Hepatocyte (in vitro differentiated cells): ENCODE results near the gene SRPK2. TPM values are rescaled to one million over a fixed set of nuclear protein-coding genes. Genes with fewer than 3 reads are reported as not detected.

Experiments
- DNase-seq: peaks from one replicate; pipeline ENCODE4 v3.0.0-alpha.2; 2016; ENCODE audit warnings: low spot score
- H2AFZ ChIP-seq: fragments of 200-600 bp; sonication (generic); 2 replicates; pipeline ENCODE4 v1.6.0; 2016; ENCODE audit warnings: antibody characterized with exemption, mild to moderate bottlenecking
- H3K27ac ChIP-seq: fragments of 200-600 bp; sonication (generic); 2 replicates; pipeline ENCODE4 v1.5.1; 2016; ENCODE audit warnings: mild to moderate bottlenecking
- H3K27me3 ChIP-seq: fragments of 200-600 bp; sonication (generic); 2 replicates; pipeline ENCODE4 v1.6.1; 2016
- H3K36me3 ChIP-seq: fragments of 200-600 bp; sonication (generic); replicated peaks from 2 replicates; pipeline ENCODE4 v1.5.1; 2016; ENCODE audit warnings: low read depth; ENCODE audit not compliant: insufficient read depth
- H3K4me1 ChIP-seq: fragments of 200-600 bp; sonication (generic); 2 replicates; pipeline ENCODE4 v1.5.1; 2016; ENCODE audit warnings: mild to moderate bottlenecking, moderate library complexity; ENCODE audit not compliant: insufficient read depth
- H3K4me2 ChIP-seq: fragments of 200-600 bp; sonication (generic); 2 replicates; pipeline ENCODE4 v1.6.0; 2016
- H3K4me3 ChIP-seq: fragments of 200-600 bp; sonication (generic); 2 replicates; pipeline ENCODE4 v1.5.1; 2016; ENCODE audit warnings: mild to moderate bottlenecking
- H3K79me2 ChIP-seq: fragments of 200-600 bp; sonication (generic); 2 replicates; pipeline ENCODE4 v1.6.0; 2017; ENCODE audit warnings: mild to moderate bottlenecking
- H3K9me2 ChIP-seq: fragments of 200-600 bp; sonication (generic); replicated peaks from 2 replicates; pipeline ENCODE4 v1.6.0; 2017; ENCODE audit warnings: mild to moderate bottlenecking; ENCODE audit not compliant: insufficient read depth
- H3K9me3 ChIP-seq: fragments of 200-600 bp; sonication (generic); 2 replicates; pipeline ENCODE4 v1.5.1; 2016; ENCODE audit warnings: low read depth, mild to moderate bottlenecking
- H4K20me1 ChIP-seq: fragments of 200-600 bp; sonication (generic); 2 replicates; pipeline ENCODE4 v1.6.0; 2016; ENCODE audit warnings: mild to moderate bottlenecking; ENCODE audit not compliant: insufficient read depth, poor library complexity, severe bottlenecking
- EZH2 ChIP-seq: fragments of 200-600 bp; sonication (generic); IDR thresholded peaks from 2 replicates; pipeline ENCODE4 v1.6.1; 2016; ENCODE audit warnings: antibody characterized with exemption, mild to moderate bottlenecking, borderline replicate concordance
- EZH2phosphoT487 ChIP-seq: fragments of 200-600 bp; sonication (generic); IDR thresholded peaks from one replicate; pipeline ENCODE4 v1.6.1; 2018; ENCODE audit warnings: antibody characterized with exemption, mild to moderate bottlenecking, low read depth, moderate library complexity; ENCODE audit not compliant: unreplicated experiment, severe bottlenecking
- WGBS: methylation state at CpG from one replicate; pipeline ENCODE4 v1.1.6; 2016; ENCODE audit warnings: low lambda C conversion rate; ENCODE audit errors: missing lambda C conversion rate; 5-methylcytosine and 5-hydroxymethylcytosine counted together
- polyA plus RNA-seq: library from polyadenylated mRNA; unstranded; fragments of >200 nt; fragmentation: Nextera tagmentation; extraction: Ambion mirVana; gene quantifications from 2 replicates; pipeline ENCODE4 v1.2.1, GENCODE V29; 2016
- total RNA-seq: library from RNA; depleted of rRNA; stranded (reverse); fragments of >200 nt; gene quantifications from 2 replicates; pipeline ENCODE4 v1.2.3, GENCODE V29; 2014
- TF ChIP-seq, protein P1 (sequence below): fragments of 200-600 bp; sonication (generic); IDR thresholded peaks from 2 replicates; pipeline ENCODE4 v1.5.1; 2016; ENCODE audit warnings: antibody characterized with exemption, mild to moderate bottlenecking; ENCODE audit not compliant: poor library complexity

Gene SRPK2
- total and polyA plus RNA-seq, 2 experiments from 2014 or later = 41.4 to 46.1 TPM

DNA sequence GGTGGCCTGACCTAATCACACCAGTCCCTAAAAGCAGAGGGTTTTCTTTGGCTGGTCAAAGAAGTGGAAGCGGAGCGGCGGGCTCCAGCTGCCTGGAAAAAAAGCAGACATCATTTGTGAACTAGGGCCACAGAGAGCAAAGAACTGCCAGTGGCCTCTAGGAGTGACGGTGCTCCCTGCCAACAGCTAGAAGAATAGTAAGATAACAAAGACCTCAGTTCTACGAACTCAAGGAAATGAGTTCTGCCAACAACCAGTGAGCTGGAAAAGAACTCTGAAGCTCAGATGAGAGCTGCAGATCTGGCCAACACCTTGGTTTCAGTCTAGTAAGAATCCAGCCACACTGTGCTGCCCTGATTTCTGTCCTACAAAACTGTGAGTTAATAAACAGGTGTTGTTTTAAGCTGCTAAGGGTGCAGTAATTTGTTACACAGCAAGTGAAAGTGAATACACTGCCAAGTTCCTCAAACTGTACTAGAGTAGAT is 178.0 kb downstream of the SRPK2 start:
- Histone ChIP-seq H3K9me2 (no peaks in the 10 kb centered on the region), H3K4me2 (no peak overlapping the region), H3K9me3 (no peaks in the 10 kb centered on the region), H3K4me3 (no peak overlapping the region), H3K27me3 (no peaks in the 10 kb centered on the region), H3K27ac (no peak overlapping the region), H2AFZ (no peak overlapping the region), H4K20me1 (peaks cover 12% of the 10 kb centered on the region), H3K79me2 (peaks cover 99% of the 10 kb centered on the region), H3K36me3 (no peaks in the 10 kb centered on the region), H3K4me1 (no peaks in the 10 kb centered on the region)
- 77% methylated on average over 5 of the region's 5 CpGs for WGBS
- no peak for DNase-seq
- TF ChIP-seq, protein P1, sequence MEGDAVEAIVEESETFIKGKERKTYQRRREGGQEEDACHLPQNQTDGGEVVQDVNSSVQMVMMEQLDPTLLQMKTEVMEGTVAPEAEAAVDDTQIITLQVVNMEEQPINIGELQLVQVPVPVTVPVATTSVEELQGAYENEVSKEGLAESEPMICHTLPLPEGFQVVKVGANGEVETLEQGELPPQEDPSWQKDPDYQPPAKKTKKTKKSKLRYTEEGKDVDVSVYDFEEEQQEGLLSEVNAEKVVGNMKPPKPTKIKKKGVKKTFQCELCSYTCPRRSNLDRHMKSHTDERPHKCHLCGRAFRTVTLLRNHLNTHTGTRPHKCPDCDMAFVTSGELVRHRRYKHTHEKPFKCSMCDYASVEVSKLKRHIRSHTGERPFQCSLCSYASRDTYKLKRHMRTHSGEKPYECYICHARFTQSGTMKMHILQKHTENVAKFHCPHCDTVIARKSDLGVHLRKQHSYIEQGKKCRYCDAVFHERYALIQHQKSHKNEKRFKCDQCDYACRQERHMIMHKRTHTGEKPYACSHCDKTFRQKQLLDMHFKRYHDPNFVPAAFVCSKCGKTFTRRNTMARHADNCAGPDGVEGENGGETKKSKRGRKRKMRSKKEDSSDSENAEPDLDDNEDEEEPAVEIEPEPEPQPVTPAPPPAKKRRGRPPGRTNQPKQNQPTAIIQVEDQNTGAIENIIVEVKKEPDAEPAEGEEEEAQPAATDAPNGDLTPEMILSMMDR = no peak
- TF ChIP-seq EZH2 = no peak

DNA sequence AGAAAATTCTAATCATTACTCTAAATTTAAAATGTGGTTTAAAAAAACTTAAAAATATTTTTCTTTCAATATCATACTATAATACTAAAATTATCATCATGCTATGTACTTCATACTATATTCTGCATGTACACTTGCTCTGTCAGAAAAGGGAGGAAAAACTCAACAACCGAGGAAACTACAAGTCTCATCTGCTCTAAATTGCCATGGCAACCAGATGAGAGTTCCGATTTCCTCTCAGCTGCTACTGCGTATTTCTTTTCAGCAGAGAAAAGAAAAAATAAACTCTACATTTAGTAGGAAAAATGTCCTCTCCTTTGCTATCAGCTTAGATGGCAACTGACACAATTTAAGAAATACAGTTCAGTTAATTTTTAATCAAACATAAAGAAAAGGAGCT is 178.9 kb downstream of the SRPK2 start:
- no peak for DNase-seq
- H3K27me3 ChIP-seq = no peaks in the 10 kb centered on the region
- no peak overlapping the region for H3K4me3 ChIP-seq
- H3K79me2 ChIP-seq = peaks cover 95% of the 10 kb centered on the region
- no peaks in the 10 kb centered on the region for H3K9me3 ChIP-seq
- no peak overlapping the region for H3K4me2 ChIP-seq
- no peaks in the 10 kb centered on the region for H3K9me2 ChIP-seq
- no peaks in the 10 kb centered on the region for H3K4me1 ChIP-seq
- 71% methylated on average over 3 of the region's 3 CpGs for WGBS
- no peaks in the 10 kb centered on the region for H3K36me3 ChIP-seq
- H4K20me1 ChIP-seq = peaks cover 12% of the 10 kb centered on the region
- no peak overlapping the region for H2AFZ ChIP-seq
- H3K27ac ChIP-seq = no peak overlapping the region
- TF ChIP-seq EZH2 (no peak), EZH2phosphoT487 (no peak)
- TF ChIP-seq, protein P1 = no peak

DNA sequence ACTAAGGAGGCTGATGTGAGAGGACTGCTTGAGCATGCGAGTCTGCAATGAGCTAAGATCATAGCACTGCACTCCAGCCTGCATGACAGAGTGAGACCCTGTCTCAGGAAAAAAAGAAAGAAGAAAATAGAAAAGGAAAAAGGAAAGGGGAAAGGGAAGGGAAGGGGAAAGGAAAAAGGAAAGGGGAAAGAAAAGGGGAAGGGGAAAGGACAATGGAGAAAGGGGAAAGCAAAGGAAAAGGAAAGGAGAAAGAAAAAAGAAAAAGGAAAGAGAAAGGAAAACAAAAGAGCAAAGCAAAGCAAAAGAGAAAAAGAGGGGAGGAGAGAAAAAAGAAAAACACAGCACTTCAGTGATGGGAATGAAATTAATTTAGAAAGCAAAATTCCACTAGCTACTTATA is 179.3 kb downstream of the SRPK2 start:
- 92% methylated on average over 1 of the region's 1 CpG for WGBS

More for the DNA sequence above, 179.3 kb downstream of the SRPK2 start:
- H3K4me2 ChIP-seq = no peak overlapping the region
- H3K36me3 ChIP-seq = no peaks in the 10 kb centered on the region
- no peak overlapping the region for H3K4me3 ChIP-seq
- DNase-seq = no peak
- no peaks in the 10 kb centered on the region for H3K9me2 ChIP-seq
- H3K27ac ChIP-seq = no peak overlapping the region
- H3K79me2 ChIP-seq = peaks cover 93% of the 10 kb centered on the region
- TF ChIP-seq EZH2 (no peak), EZH2phosphoT487 (no peak)
- TF ChIP-seq, protein P1 = no peak
- no peaks in the 10 kb centered on the region for H3K4me1 ChIP-seq
- peaks cover 12% of the 10 kb centered on the region for H4K20me1 ChIP-seq
- H2AFZ ChIP-seq = no peak overlapping the region
- no peaks in the 10 kb centered on the region for H3K27me3 ChIP-seq
- no peaks in the 10 kb centered on the region for H3K9me3 ChIP-seq
